GM21717 (cell line): Measurements from ENCODE around the gene CLEC16A.
"Not testable (repeated sequence)": the region's sequence is repeated elsewhere in the genome, so short reads cannot be mapped to it uniquely, and the experiment has no call there.

Experiments used
- ATAC-seq: cut with Tn5 transposase; IDR thresholded peaks from one replicate; pipeline ENCODE4 v1.9.1; 2021; ENCODE audit warnings: mild to moderate bottlenecking, moderate library complexity; ENCODE audit not compliant: unreplicated experiment

Gene CLEC16A

GRCh38 chr16:10938796-10939648, 5.3 kb upstream of the CLEC16A start:
- ATAC-seq: no peak

- no peak for ATAC-seq
Measured at GRCh38 chr16:10939649-10940234, 4.6 kb upstream of the CLEC16A start.

GRCh38 chr16:10940501-10941079, 3.8 kb upstream of the CLEC16A start:
- ATAC-seq: no peak

DNA sequence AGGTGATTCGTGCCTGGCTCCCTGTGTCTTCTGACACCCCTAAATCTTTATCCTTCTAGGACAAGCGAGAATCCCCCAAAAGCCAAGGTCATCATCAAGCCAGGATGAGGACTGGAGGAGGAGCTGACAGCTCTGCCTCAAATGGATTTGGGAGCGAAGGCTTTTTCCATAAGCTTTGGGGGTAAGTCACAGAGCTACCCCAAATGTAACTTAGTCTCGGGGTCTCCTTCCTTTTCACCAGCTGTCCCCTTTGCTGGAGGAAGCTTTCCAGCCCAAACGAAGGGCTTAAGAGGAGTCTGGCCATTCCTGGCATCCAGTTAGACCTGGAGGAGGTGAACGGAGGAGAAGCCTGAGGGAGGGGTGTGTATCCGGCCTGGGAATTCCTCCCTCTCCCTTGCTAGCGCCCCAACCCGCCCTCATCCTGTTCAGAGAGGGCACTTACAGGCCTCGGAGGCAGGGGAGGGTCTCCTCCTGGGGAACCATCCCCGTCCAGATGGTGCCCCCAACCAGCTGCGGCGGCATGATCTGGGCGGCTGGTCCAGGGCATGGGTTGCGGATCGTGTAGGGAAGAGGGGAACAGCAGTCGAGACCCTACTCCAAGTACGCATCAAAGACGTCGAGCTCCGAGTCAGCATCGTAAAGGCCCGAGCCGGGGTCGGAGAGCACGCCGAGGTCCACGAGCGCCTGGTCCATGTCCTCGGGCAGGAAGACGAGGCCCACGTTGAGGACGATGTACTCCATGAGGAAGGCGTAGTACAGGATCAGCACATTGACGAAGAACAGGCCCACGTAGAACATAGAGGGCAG, 3.0 kb upstream of the CLEC16A start:
- ATAC-seq: no peak

DNA sequence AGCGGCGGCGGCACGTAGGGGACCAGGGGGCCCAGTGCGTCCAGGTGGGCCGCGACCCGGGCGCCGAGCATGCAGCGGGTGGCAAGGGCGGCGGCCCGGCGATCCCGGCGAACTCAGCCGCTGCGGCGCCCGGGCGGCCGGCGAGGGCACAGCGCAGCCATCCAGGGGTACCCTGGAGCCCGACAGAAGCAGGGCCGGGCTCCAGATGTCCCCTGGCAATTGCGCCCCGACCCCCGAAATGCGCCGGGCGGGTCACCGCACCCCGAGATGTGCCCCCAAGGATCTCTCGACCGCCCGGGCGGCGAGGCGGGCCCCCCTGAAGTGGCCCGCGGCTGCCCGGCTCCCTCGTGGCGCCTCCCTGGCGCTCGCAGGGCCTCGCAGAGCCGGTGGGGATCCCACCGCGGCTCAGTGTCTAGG, 2.4 kb upstream of the CLEC16A start:
- ATAC-seq: not testable (repeated sequence)

DNA sequence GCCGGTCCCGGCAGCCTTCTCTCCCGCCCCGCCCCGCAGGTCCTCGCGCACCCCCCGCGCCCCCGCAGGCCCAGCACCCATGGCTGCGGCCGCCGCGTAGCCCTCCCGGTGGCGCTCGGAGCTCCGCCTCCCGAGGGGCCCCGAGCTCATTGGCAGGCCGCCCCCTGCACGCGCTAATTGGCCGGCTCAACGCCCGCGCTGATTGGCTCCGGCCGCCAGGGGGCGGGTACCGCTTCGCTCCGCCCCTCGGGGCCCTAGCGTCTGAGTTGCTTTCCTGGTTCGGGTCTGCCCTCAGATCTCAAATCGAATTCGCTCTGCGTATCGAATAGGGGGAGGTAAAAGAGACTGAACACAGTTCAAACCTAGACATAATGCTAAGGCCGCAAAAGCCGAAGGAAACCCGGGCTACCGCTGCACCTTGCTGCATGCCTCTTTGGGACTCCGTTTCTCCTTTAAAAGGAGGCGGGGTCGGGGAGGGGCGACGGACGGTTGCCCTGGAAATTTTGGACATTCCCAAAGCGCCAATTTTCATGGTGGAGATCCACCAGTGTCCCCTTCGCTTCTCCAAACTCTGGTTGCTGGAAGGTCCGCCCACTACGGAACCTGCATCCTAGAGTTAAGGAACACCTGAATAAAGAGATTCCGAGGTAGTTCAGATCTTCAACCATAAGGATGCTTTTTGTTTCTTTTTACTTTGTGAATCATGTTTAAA, 1.9 kb upstream of the CLEC16A start, which contains the start of gene DEXI:
DEXI (minus strand) TSS at position 117 of the 712 bp plus-strand sequence. CDS start 463 bp downstream, outside the sequence.
- peak; percentile 55 for ATAC-seq

DNA sequence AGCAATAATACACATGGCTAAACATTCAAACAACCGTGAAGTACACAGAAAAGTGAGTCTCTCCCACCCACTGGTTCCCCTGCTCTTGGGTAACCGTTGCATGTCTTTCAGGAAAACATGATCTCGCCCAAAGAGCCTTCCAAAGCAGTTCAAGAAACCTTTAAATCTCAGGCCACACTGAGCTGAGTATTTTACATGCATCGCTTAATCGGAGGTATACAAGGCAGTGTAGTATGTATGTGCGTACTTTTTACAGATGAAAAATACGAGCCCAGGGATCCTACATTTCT, 1.4 kb upstream of the CLEC16A start:
- ATAC-seq: no peak

DNA sequence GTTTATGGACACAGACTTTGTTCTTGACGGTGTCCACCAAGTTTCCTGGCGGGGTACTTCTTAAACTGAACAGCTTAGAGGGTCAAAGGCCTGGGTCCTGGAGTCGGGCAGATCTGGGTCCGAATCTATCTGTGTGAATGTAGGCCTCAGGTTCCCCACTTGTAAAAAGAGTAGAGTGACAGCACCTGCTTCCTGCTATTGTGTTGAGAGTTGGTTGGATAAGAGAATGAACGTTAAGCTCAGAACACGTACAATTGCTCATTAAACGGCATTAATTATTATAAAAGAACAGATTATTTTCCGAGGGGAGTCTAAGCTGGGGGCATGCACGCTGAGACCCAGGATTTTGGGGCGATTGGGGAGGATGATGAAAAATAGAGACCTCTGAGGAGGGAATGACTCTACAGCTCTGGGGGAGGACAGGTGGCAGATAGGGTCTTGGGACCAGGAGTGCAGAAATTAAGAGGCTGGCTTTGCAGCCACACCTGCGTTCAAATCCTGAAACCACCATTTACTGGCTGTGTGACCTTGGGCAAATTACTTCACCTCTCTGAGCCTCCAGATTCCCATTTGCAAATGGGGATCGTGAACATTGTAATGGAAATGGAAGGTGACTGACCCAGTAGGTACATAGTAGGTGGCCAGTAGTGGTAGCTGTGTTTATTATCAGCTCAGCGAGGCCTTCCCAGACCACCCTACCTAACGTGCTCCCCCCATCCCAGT, 862 bp downstream of the CLEC16A start:
- no peak for ATAC-seq

- ATAC-seq: no peak
Measured at GRCh38 chr16:10946308-10946707, 1.9 kb downstream of the CLEC16A start.

- ATAC-seq: no peak
Measured at GRCh38 chr16:10947211-10947787, 2.9 kb downstream of the CLEC16A start.

- ATAC-seq: peak; percentile 61
Measured at GRCh38 chr16:10949424-10949970, 5.1 kb downstream of the CLEC16A start.

GRCh38 chr16:10950393-10950792, 6.0 kb downstream of the CLEC16A start:
- ATAC-seq: no peak

DNA sequence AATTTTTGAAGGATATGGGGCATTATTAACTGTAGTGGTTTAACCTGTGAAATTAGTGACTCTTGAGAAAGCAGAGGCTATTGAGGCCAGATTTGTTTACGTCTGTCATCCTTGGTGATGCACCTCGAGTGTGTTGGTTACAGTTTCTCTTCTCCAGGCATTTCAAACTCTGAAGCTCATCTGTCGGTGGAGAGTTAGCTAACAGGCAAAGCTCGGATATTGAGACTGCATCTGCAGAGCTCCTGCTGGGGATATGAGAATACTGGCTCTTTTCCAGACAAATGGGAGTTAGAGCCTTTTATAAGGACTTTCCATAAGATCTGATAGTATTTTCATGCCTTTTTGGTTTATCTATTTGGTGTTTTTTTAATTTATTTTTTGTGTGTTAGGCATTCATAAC, 6.7 kb downstream of the CLEC16A start:
- no peak for ATAC-seq

GRCh38 chr16:10954903-10955302, 10.5 kb downstream of the CLEC16A start:
- ATAC-seq: no peak

GRCh38 chr16:10957771-10958482, 13.6 kb downstream of the CLEC16A start:
- ATAC-seq: no peak

GRCh38 chr16:10959161-10959560, 14.8 kb downstream of the CLEC16A start:
- ATAC-seq: no peak

DNA sequence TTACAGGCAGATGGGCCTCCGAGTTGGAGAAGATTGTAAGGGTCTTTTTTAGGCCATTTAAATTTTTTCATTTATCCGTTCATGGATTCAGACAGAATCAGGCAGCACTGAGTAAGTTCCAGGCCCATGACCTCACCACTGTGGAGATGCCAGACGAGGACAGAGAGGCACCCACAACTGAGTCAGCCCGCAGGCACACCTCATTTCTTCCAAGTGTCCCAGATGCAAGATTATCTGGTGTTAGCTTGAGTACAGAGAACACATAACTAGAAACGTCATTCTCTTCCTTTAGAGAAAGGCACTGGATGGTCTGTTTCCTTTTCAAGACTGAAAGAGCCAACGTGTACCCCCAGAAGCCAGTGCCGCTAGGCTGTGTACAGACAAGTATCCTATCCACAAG, 16.9 kb downstream of the CLEC16A start:
- ATAC-seq: no peak

DNA sequence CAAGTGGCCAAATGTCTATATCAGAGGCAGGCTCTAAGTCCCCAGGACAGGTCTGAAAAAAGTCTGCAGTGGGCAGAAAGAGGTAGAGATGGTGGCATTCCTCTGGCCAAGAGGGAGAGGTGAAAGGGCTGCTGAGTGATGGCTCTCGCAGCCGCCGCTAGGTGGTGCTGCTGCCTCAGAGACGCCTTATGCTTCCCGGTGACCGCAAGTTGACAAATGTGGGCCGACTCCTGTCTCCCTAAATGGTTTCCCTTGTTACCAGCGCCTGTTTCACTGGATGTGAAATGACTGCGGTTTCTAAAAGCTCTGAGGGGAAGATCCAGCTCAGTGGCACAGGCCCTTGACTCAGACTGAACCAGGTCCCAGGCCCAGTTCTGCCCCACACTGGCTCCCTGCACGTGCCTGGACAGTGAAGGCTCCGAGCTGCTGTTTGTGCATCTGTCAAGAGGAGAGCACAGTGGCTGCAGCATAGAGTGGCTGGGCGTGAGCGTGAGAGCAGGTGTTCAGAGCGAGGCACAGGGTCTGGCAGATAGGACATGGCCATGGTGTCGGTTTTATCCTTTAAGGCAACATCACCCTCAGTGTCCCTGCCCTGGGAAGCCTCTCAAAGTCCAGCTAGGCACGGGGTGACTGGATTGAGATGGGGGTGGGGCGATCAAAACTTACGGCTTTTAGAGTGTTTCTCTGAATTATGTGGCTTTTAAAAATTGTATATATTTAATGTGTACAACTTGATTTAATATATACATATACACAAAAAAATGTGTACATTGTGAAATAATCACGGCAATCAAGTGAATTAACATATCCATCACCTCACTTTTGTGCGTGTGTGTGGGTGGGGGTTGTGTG, 19.9 kb downstream of the CLEC16A start:
- ATAC-seq: peak; percentile 36
